Raji (cell line): ENCODE measurements around the gene SLC12A3.

Experiments used
- POLR2A ChIP-seq: IDR thresholded peaks from 2 replicates; pipeline ENCODE4 v1.6.1; 2011; ENCODE audit warnings: low read depth, low read length, control low read depth; ENCODE audit not compliant: insufficient read depth

SLC12A3 gene

GRCh38 chr16:56874800-56875199 is 9.8 kb downstream of the SLC12A3 start:
- no peak for TF ChIP-seq POLR2A

DNA sequence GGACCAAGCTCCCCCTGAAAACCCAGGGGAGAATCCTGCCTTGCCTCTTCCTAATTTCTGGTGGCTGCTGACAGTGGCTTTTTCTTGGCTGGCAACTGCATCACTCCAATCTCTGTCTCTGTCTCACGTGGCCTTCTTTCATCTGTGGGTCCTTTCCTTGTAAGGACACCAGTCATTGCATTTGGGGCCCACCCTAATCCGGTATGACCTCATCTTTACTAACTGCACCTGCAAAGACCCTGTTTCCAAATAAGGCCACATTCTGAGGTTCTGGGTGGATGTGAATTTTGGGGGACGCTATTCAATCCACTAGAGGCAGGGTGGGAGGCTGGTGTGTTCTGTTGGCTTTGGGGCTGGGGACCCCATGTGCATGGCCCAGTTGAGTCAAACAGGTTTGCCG is 11.0 kb downstream of the SLC12A3 start:
- no peak for TF ChIP-seq POLR2A

DNA sequence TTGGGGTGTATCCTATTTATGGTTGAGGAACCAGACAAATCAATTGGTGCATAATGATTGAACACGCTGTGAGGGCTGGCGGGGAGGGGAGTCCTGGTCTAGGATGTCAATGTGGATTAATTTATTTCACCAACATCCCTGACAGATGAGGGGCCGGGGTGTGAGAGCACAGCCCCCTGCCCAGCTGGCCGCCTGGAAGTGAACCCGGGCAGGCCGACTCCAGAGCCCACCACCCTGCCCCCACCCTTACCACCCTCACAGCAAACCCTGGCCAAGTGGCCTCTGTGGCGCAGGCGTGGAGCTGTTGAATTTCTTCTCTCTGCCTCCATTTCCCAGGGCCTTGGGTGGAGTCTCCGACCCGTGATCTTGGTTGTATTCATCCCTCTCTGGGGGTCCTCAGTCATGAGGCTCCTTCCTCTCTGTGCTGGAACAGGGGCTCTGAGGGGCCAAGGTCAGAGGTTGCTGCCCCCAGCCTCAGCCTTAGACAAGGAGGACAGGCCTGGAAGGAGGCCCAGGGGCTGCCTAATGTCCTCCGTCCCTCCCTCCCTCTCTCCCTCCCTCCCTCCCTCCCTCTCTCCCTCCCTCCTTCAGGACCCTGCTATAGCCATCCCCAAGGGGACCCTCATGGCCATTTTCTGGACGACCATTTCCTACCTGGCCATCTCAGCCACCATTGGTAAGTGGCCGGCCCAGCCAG is 12.6 kb downstream of the SLC12A3 start:
- no peak for TF ChIP-seq POLR2A

- TF ChIP-seq POLR2A, result no peak
Measured at GRCh38 chr16:56878282-56878854, 13.4 kb downstream of the SLC12A3 start.

- no peak for TF ChIP-seq POLR2A
Measured at GRCh38 chr16:56879276-56879675, 14.3 kb downstream of the SLC12A3 start.

DNA sequence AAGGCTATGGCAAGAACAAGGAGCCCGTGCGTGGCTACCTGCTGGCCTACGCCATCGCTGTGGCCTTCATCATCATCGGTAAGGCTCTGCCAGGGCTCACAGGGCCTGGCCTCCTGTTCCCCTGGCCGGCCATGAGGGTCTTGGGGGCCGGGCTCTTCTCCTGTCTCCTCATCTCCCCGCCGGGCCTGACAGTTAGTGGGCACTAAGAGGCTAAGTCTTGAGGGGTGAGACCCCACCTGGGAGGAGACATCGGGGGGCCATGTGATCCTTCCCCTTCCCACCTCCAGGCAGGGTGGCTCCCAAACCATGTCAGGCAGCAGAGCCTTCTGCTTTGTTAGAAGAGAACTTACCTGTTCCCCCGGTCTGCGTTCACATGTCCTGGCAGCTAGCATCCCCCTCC is 15.2 kb downstream of the SLC12A3 start:
- no peak for TF ChIP-seq POLR2A

- TF ChIP-seq POLR2A, result no peak
Measured at GRCh38 chr16:56880685-56881084, 15.7 kb downstream of the SLC12A3 start.

- TF ChIP-seq POLR2A, result no peak
Measured at GRCh38 chr16:56882077-56882800, 17.2 kb downstream of the SLC12A3 start.

DNA sequence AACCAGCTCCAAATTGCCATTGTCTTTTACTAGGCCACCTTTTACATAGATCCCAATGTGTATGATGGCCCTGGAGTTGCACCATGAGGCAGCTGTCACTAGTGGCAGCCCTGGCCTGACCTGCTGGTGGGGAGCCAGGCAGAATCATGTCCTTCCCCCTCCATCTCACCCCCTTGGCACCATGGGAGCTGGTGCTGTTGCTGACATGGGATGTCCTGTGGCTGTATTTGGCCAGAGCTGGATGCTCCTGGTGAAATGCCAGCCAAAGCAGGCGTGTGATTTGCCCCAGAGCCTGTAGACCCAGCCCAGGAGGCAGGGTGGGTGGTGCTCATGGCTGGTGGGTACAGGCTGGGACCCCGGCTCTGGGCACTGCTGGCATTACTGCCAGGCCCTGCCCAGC is 18.6 kb downstream of the SLC12A3 start:
- no peak for TF ChIP-seq POLR2A

DNA sequence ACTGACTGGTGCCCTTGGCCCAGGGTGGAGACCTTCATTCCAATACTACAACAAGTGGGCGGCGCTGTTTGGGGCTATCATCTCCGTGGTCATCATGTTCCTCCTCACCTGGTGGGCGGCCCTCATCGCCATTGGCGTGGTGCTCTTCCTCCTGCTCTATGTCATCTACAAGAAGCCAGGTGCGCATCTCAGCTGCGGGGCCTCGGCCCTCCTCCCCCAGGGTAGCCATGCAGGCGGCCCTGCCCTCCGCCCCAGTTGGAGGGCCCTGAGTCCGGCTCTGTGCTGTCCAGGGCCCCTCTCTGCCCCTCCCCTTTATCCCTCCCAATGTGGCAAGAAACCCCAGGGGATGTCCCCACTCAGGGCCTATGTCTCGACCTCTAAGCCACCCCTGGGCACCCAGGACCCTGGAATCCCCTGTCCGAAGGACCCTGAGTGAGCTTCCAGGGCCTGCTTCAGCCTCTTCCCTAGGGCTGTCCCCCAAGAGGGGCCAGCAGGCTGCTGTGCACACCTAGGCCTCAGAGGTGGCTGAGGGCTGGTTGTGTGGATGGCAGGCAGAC is 19.1 kb downstream of the SLC12A3 start:
- TF ChIP-seq POLR2A, result no peak

GRCh38 chr16:56885446-56886162 is 20.6 kb downstream of the SLC12A3 start:
- TF ChIP-seq POLR2A, result no peak

- no peak for TF ChIP-seq POLR2A
Measured at GRCh38 chr16:56886296-56886695, 21.3 kb downstream of the SLC12A3 start.

DNA sequence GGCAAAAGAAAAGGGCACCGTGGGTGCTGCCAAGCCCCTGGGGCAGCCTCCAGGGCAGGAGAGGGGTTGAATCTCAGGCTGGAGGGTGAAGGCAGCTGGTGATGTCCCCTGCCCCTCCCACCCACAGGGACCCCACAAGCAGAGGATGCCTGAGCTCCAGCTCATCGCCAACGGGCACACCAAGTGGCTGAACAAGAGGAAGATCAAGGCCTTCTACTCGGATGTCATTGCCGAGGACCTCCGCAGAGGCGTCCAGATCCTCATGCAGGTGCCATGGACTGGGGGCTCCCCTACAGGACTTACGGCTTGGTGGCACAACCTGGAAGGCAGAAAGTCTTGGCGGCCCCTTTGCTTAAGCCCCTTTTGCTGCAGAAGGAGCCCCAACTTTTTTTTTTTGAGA is 21.8 kb downstream of the SLC12A3 start:
- TF ChIP-seq POLR2A, result no peak

GRCh38 chr16:56888806-56889205 is 23.8 kb downstream of the SLC12A3 start:
- TF ChIP-seq POLR2A, result no peak

DNA sequence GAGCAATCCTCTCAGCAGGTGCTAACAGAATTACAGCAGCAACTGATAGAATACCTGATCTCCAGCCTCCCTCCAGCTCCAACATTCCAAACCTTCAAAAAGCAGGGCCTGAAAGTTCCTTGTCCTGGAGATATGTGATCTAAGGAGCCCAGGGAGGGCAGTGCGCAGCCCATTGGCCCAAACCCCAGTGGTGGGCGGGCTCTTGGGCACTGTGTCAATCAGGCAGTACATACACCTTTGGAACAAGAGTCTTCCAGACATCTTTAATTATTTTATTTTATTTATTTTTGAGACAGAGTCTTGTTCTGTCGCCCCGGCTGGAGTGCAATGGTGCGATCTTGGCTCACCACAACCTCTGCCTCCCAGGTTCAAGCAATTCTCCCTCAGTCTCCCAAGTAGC is 24.2 kb downstream of the SLC12A3 start:
- TF ChIP-seq POLR2A, result no peak
